Measurements from ENCODE around the gene ACVRL1.

GRCh38 chr12:51970904-51971646, 63.8 kb downstream of the ACVRL1 start:
- TF ChIP-seq FOXA1 (IDR thresholded peaks at IDR 0.05) (no peak), SP1 (IDR thresholded peaks at IDR 0.05) (no peak), BHLHE40 (IDR thresholded peaks at IDR 0.05; ENCODE audit: borderline replicate concordance) (no peak), LEF1 (IDR thresholded peaks at IDR 0.05; ENCODE audit: borderline replicate concordance) (no peak), NFRKB (IDR thresholded peaks at IDR 0.05) (no peak), FOXK2 (IDR thresholded peaks at IDR 0.05) (no peak), SUZ12 (IDR thresholded peaks at IDR 0.05) (no peak)

Measured in HEK293T (cell line).